ENCODE data around the gene PDHB. TPM values are rescaled to one million over a fixed set of nuclear protein-coding genes. Genes with fewer than 3 reads are reported as not detected.
A peak's percentile ranks its signal among the peaks of the same experiment; 100 is the strongest.

The PDHB gene
- total RNA-seq, 1 experiment from 2014 or later, result 90.4 TPM

GRCh38 chr3:58383904-58384303 is 49.7 kb downstream of the PDHB start:
- DNase-seq (ENCODE audit: low read depth, low spot score), result peak; percentile 96
- in situ Hi-C loops (cut with HindIII; ENCODE audit: low pct_unique_long_range_greater_than_20kb, low sequenced_read_pairs), result no loop called here

GRCh38 chr3:58383476-58383875 is 50.2 kb downstream of the PDHB start:
- in situ Hi-C loops (cut with HindIII; ENCODE audit: low pct_unique_long_range_greater_than_20kb, low sequenced_read_pairs), result no loop called here
- DNase-seq (ENCODE audit: low read depth, low spot score), result peak; percentile 73

GRCh38 chr3:58379351-58380073 is 54.1 kb downstream of the PDHB start:
- DNase-seq (ENCODE audit: low read depth, low spot score), result no peak
- in situ Hi-C loops (cut with HindIII; ENCODE audit: low pct_unique_long_range_greater_than_20kb, low sequenced_read_pairs), result no loop called here

- in situ Hi-C loops (cut with HindIII; ENCODE audit: low pct_unique_long_range_greater_than_20kb, low sequenced_read_pairs), result no loop called here
- DNase-seq (ENCODE audit: low read depth, low spot score), result no peak
These were observed 55.9 kb downstream of the PDHB start for GRCh38 chr3:58377750-58378149.

Other genes starting within 250 kb of the PDHB start
- 1.3 TPM in 1 of 2 replicates, not detected in the other for gene DNASE1L3, start 222.9 kb downstream of the PDHB start, total RNA-seq (2014; rRNA removed; shearing (Covaris generic))
- 38.2 and 43.5 TPM in 2 replicates for gene ABHD6, start 196.0 kb downstream of the PDHB start, total RNA-seq (2014; rRNA removed; shearing (Covaris generic))
- 25.4 and 26.4 TPM in 2 replicates for gene RPP14, start 127.6 kb downstream of the PDHB start, total RNA-seq (2014; rRNA removed; shearing (Covaris generic))
- gene HTD2, start 127.3 kb downstream of the PDHB start, total RNA-seq (2014; rRNA removed; shearing (Covaris generic)), result 11.2 and 14.4 TPM in 2 replicates
- 42.0 and 45.8 TPM in 2 replicates for gene PXK, start 100.9 kb downstream of the PDHB start, total RNA-seq (2014; rRNA removed; shearing (Covaris generic))
- 9.0 and 9.2 TPM in 2 replicates for gene KCTD6, start 58.3 kb upstream of the PDHB start, total RNA-seq (2014; rRNA removed; shearing (Covaris generic))
- 3.0 and 5.6 TPM in 2 replicates for gene ACOX2, start 103.4 kb upstream of the PDHB start, total RNA-seq (2014; rRNA removed; shearing (Covaris generic))
- gene FAM107A, start 143.6 kb upstream of the PDHB start, total RNA-seq (2014; rRNA removed; shearing (Covaris generic)), result not detected in 2 replicates
- not detected in 2 replicates for gene FAM3D, start 232.9 kb upstream of the PDHB start, total RNA-seq (2014; rRNA removed; shearing (Covaris generic))